Astrocyte (in vitro differentiated cells and primary cell): ENCODE results near the gene FUT7. TPM values are rescaled to one million over a fixed set of nuclear protein-coding genes. Genes with fewer than 3 reads are reported as not detected.
A peak's percentile ranks its signal among the peaks of the same experiment; 100 is the strongest.

Source experiments
- DNase-seq: peaks from one replicate; pipeline ENCODE4 v3.0.0-alpha.2; 2010; ENCODE audit warnings: low read depth
- FAIRE-seq: peaks from 2 replicates; lab custom pipeline; 2011; peaks lifted over from hg19 to GRCh38; lab: Jason Lieb, UNC
- H2AFZ ChIP-seq: 2 replicates; pipeline ENCODE4 v1.6.0; 2012; ENCODE audit warnings: low read depth, low read length, inconsistent platforms
- H3K27ac ChIP-seq: 2 replicates; pipeline ENCODE4 v1.5.1; 2011; ENCODE audit warnings: low read depth, low read length, inconsistent platforms
- H3K27me3 ChIP-seq: 2 replicates; pipeline ENCODE4 v1.6.0; 2011; ENCODE audit warnings: low read length, inconsistent platforms; ENCODE audit not compliant: insufficient read depth
- H3K36me3 ChIP-seq: 2 replicates; pipeline ENCODE4 v1.5.1; 2011; ENCODE audit warnings: low read length, inconsistent platforms; ENCODE audit not compliant: insufficient read depth
- H3K4me1 ChIP-seq: 2 replicates; pipeline ENCODE4 v1.5.1; 2011; ENCODE audit warnings: low read length, inconsistent platforms; ENCODE audit not compliant: insufficient read depth
- H3K4me2 ChIP-seq: 2 replicates; pipeline ENCODE4 v1.6.0; 2012; ENCODE audit warnings: low read length, inconsistent platforms
- H3K4me3 ChIP-seq: 2 replicates; pipeline ENCODE4 v1.5.1; 2011; ENCODE audit warnings: low read depth, mild to moderate bottlenecking, low read length, inconsistent platforms; ENCODE audit not compliant: insufficient read depth
- H3K79me2 ChIP-seq: 2 replicates; pipeline ENCODE4 v1.6.0; 2012; ENCODE audit warnings: mild to moderate bottlenecking, low read length, inconsistent platforms; ENCODE audit not compliant: insufficient read depth
- H3K9ac ChIP-seq: 2 replicates; pipeline ENCODE4 v1.6.0; 2012; ENCODE audit warnings: mild to moderate bottlenecking, low read length, inconsistent platforms
- H3K9me3 ChIP-seq: 2 replicates; pipeline ENCODE4 v1.5.1; 2012; ENCODE audit warnings: low read depth, mild to moderate bottlenecking, low read length, inconsistent platforms; ENCODE audit not compliant: insufficient read depth
- H4K20me1 ChIP-seq: 2 replicates; pipeline ENCODE4 v1.6.0; 2012; ENCODE audit warnings: low read length, inconsistent platforms; ENCODE audit not compliant: insufficient read depth
- H3K27ac Mint-ChIP-seq: one replicate; pipeline ENCODE4 v1.8.0; 2021; ENCODE audit warnings: mild to moderate bottlenecking, mixed read lengths; ENCODE audit not compliant: unreplicated experiment
- H3K27me3 Mint-ChIP-seq: one replicate; pipeline ENCODE4 v1.8.0; 2021; ENCODE audit warnings: low read depth, mixed read lengths; ENCODE audit not compliant: unreplicated experiment
- H3K36me3 Mint-ChIP-seq: one replicate; pipeline ENCODE4 v1.8.0; 2021; ENCODE audit warnings: low read depth, mixed read lengths; ENCODE audit not compliant: unreplicated experiment
- H3K4me1 Mint-ChIP-seq: one replicate; pipeline ENCODE4 v1.8.0; 2021; ENCODE audit warnings: low read depth, mixed read lengths; ENCODE audit not compliant: unreplicated experiment
- H3K4me3 Mint-ChIP-seq: one replicate; pipeline ENCODE4 v1.8.0; 2021; ENCODE audit warnings: mild to moderate bottlenecking, moderate library complexity, mixed read lengths; ENCODE audit not compliant: unreplicated experiment
- H3K9me3 Mint-ChIP-seq: one replicate; pipeline ENCODE4 v1.8.0; 2021; ENCODE audit warnings: mild to moderate bottlenecking, mixed read lengths; ENCODE audit not compliant: unreplicated experiment
- CTCF ChIP-seq: IDR thresholded peaks from 2 replicates; pipeline ENCODE4 v1.5.1; 2011; ENCODE audit warnings: low read depth, mild to moderate bottlenecking, inconsistent platforms, low read length, moderate library complexity; ENCODE audit not compliant: insufficient read depth
- EZH2 ChIP-seq: IDR thresholded peaks from 2 replicates; pipeline ENCODE4 v1.6.1; 2012; ENCODE audit warnings: mild to moderate bottlenecking, low read length, inconsistent platforms; ENCODE audit not compliant: insufficient read depth
- total RNA-seq: library from RNA; stranded (reverse); gene quantifications from 2 replicates; pipeline ENCODE4 v1.2.1, GENCODE V29; 2021

The FUT7 gene
- total RNA-seq, 1 donor from 2014 or later, result not detected

GRCh38 chr9:137053944-137054931 is 22.4 kb upstream of the FUT7 start, which contains the start of gene ENTPD2:
Gene ENTPD2, minus strand, starts transcription at chr9:137054061. Its CDS starts 64 bp downstream, at chr9:137053997.
- H3K27me3 ChIP-seq, result peaks cover 23% of the 10 kb centered on the region
- Mint-ChIP-seq H3K27ac (no peak within 1 kb of the TSS), H3K4me1 (no peaks in the 10 kb centered on the region), H3K9me3 (no peaks in the 10 kb centered on the region), H3K36me3 (no peaks in the 10 kb centered on the region), H3K27me3 (peaks cover 49% of the 10 kb centered on the region), H3K4me3 (no peak within 1 kb of the TSS)
- no peaks in the 10 kb centered on the region for H3K9me3 ChIP-seq
- peaks cover 5% of the 10 kb centered on the region for H3K4me1 ChIP-seq
- H3K79me2 ChIP-seq, result no peaks in the 10 kb centered on the region
- H2AFZ ChIP-seq, result no peak within 1 kb of the TSS
- H3K27ac ChIP-seq, result no peak within 1 kb of the TSS
- FAIRE-seq, result no peak
- H3K4me2 ChIP-seq, result peak within 1 kb of the TSS; percentile 39
- TF ChIP-seq EZH2, result peak; percentile 71
- no peak for TF ChIP-seq CTCF
- no peak within 1 kb of the TSS for H3K9ac ChIP-seq
- H3K4me3 ChIP-seq, result no peak within 1 kb of the TSS
- H3K36me3 ChIP-seq, result no peaks in the 10 kb centered on the region
- no peak for DNase-seq
- H4K20me1 ChIP-seq, result no peaks in the 10 kb centered on the region

- H4K20me1 ChIP-seq, result no peaks in the 10 kb centered on the region
- no peak overlapping the region for H3K4me3 Mint-ChIP-seq
- no peaks in the 10 kb centered on the region for H3K36me3 Mint-ChIP-seq
- peaks cover 42% of the 10 kb centered on the region for H3K27me3 Mint-ChIP-seq
- no peaks in the 10 kb centered on the region for H3K4me1 Mint-ChIP-seq
- no peak overlapping the region for H3K27ac Mint-ChIP-seq
- H3K27ac ChIP-seq, result no peak overlapping the region
- no peaks in the 10 kb centered on the region for H3K9me3 ChIP-seq
- H3K9ac ChIP-seq, result no peak overlapping the region
- no peaks in the 10 kb centered on the region for H3K9me3 Mint-ChIP-seq
- H2AFZ ChIP-seq, result no peak overlapping the region
- H3K4me2 ChIP-seq, result peak overlapping the region; percentile 39
- no peak for FAIRE-seq
- no peaks in the 10 kb centered on the region for H3K79me2 ChIP-seq
- H3K36me3 ChIP-seq, result no peaks in the 10 kb centered on the region
- peaks cover 5% of the 10 kb centered on the region for H3K4me1 ChIP-seq
- no peak overlapping the region for H3K4me3 ChIP-seq
- DNase-seq, result no peak
- peak; percentile 94 for TF ChIP-seq EZH2
- TF ChIP-seq CTCF, result no peak
- H3K27me3 ChIP-seq, result peaks cover 25% of the 10 kb centered on the region
Measured at GRCh38 chr9:137052998-137053943, 21.4 kb upstream of the FUT7 start.
